ENCODE measurements around the gene L3MBTL2. TPM values are rescaled to one million over a fixed set of nuclear protein-coding genes. Genes with fewer than 3 reads are reported as not detected.
A peak's percentile ranks its signal among the peaks of the same experiment; 100 is the strongest.

Gene L3MBTL2
- total and polyA plus RNA-seq, 2 donors (not counting 1 experiment from before 2014, with no cell fraction given) = 22.5 to 37.3 TPM

DNA sequence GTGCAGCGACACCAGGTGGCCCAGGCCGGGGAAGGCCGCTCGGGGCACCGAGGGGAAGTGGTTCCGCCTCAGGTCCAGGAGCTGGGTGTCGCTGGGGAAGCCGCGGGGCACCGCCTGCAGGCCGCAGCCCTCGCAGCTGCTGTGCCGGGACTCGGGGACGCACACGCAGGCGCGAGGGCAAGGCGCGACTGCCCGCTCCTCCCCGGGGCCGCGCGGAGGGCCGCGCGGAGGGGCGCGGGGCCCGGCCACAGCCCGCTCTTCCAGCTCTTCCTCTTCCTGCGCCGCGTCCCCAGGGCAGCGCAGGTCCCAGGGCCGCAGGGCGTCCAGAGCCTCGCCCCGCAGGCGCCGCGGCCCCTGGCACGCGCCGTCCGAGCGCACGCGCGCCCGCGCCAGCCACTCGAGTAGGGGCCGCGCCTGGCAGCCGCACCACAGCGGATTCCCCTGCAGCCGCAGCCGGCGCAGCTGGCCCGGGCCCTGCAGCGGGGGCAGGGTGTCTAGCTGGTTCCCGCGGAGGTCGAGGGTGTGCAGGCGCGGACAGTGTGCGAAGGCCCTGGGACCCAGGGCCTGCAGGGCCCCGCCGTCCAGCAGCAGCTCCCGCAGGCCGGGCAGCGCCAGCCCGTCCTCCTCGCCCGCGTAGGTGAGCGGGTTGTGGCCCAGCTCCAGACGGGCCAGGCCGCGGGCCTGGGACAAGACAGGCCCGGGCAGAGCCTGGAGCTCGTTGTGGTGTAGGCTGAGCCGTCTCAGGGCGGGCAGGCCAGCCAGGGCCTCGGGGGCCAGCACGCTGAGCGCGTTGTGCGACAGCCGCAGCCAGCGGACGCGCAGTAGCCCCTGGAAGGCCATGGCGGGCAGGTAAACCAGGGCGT is 32.8 kb downstream of the L3MBTL2 start:
- intact Hi-C loops (cut with micrococcal nuclease) = loop anchor here (5.0 kb wide), 1 partner anchor 41 kb away; no protein-coding TSS in a partner anchor
- H3K4me2 ChIP-seq (replicated peaks; ENCODE audit: low read depth, low read length, poor library complexity, severe bottlenecking) = peak overlapping the region; percentile 93
- H2AFZ ChIP-seq (ENCODE audit: insufficient read depth, low read depth, low read length, poor library complexity, severe bottlenecking) = peak overlapping the region; percentile 93
- ATAC-seq (ENCODE audit: low read depth) (peak; percentile 97), DNase-seq (peak; percentile 90)
- no peak overlapping the region for H3K27ac ChIP-seq (ENCODE audit: low read length in 2 of 2)
- no peaks in the 10 kb centered on the region for H4K20me1 ChIP-seq (ENCODE audit: control insufficient read depth, insufficient read depth, low read length, poor library complexity, severe bottlenecking)
- H3K27me3 ChIP-seq (replicated peaks in 1 of 4; ENCODE audit: control extremely low read depth in 1 of 4, control insufficient read depth in 3 of 4, insufficient read depth in 4 of 4, low read length in 3 of 4) = no peaks in the 10 kb centered on the region
- Mint-ChIP-seq H3K27ac (no peak overlapping the region), H3K9me3 (ENCODE audit: insufficient read depth) (no peaks in the 10 kb centered on the region), H3K4me1 (peaks cover 7% of the 10 kb centered on the region), H3K4me3 (peak overlapping the region; percentile 84), H3K27me3 (no peaks in the 10 kb centered on the region)
- H3K79me2 ChIP-seq (ENCODE audit: control insufficient read depth, insufficient read depth, low read length) = no peaks in the 10 kb centered on the region
- H3K9ac ChIP-seq (ENCODE audit: low read length) = peak overlapping the region; percentile 54
- H3K4me3 ChIP-seq (ENCODE audit: control extremely low read depth in 1 of 5, extremely low read depth in 1 of 5, insufficient read depth in 1 of 5, low read depth in 2 of 5, low read length in 4 of 5) = peak overlapping the region in 4 of 5 experiments; percentile 14 to 57 (median 41)
- 28% methylated on average over 97 of the region's 97 CpGs for WGBS (ENCODE audit: insufficient coverage)
- H3K4me1 ChIP-seq (ENCODE audit: control insufficient read depth in 2 of 2, insufficient read depth in 2 of 2, low read length in 2 of 2) = peaks cover 5 to 10% of the 10 kb centered on the region in 2 donors
- TF ChIP-seq CTCF (IDR thresholded peaks at IDR 0.05) (peak; percentile 77), EZH2 (IDR thresholded peaks at IDR 0.05; ENCODE audit: borderline replicate concordance, insufficient read depth, low read depth, low read length, poor library complexity, severe bottlenecking) (no peak)
- no peaks in the 10 kb centered on the region for H3K36me3 ChIP-seq (replicated peaks in 1 of 2; ENCODE audit: control extremely low read depth in 1 of 2, control insufficient read depth in 1 of 2, extremely low read depth in 1 of 2, insufficient read depth in 2 of 2, low read length in 1 of 2)
- POLR2A ChIA-PET = interaction anchor here (0.8 to 1.1 kb wide), 6 partner anchors 11 to 315 kb away, joined by 3 to 8 read pairs (median 4); partner anchors contain the start of genes RANGAP1 and RBX1
- CTCF ChIA-PET = interaction anchor here (0.6 to 4.6 kb wide), 32 partner anchors 10 to 999 kb away, joined by 3 to 93 read pairs (median 4); partner anchors contain the start of genes RANGAP1, TEF, XPNPEP3 and ZC3H7B
- H3K9me3 ChIP-seq (ENCODE audit: control extremely low read depth in 1 of 3, control insufficient read depth in 2 of 3, insufficient read depth in 1 of 3, low read length in 2 of 3) = no peaks in the 10 kb centered on the region
